Stomach (tissue), 4 donors: ENCODE data around the gene AGPAT2.

Source experiments
- EP300 ChIP-seq: sonication (generic); formaldehyde crosslinking; IDR thresholded peaks from one replicate; pipeline ENCODE4 v1.6.1; 2017; ENCODE audit warnings: antibody characterized with exemption
- POLR2A ChIP-seq, 4 donors: fragments of 450-650 bp; IDR thresholded peaks; one replicate each; pipeline ENCODE4 v1.6.1; 2016; ENCODE audit warnings: antibody characterized with exemption in 4 of 4, control low read depth in 2 of 4, mild to moderate bottlenecking in 1 of 4, moderate library complexity in 1 of 4
- POLR2AphosphoS5 ChIP-seq, 3 donors: sonication (generic); formaldehyde crosslinking; IDR thresholded peaks; one replicate each; pipeline ENCODE4 v1.6.1; 2016; ENCODE audit warnings: antibody characterized with exemption in 3 of 3
- TF ChIP-seq, protein P1 (sequence below), 7 experiments: fragments of 450-650 bp in 4 of 7; fragments of 200-600 bp in 3 of 7; sonication (generic) in 3 of 7; IDR thresholded peaks; one replicate each; pipeline ENCODE4 v1.5.1; 2016 to 2019; ENCODE audit warnings: antibody characterized with exemption in 7 of 7, control low read depth in 2 of 7, mild to moderate bottlenecking in 1 of 7

DNA sequence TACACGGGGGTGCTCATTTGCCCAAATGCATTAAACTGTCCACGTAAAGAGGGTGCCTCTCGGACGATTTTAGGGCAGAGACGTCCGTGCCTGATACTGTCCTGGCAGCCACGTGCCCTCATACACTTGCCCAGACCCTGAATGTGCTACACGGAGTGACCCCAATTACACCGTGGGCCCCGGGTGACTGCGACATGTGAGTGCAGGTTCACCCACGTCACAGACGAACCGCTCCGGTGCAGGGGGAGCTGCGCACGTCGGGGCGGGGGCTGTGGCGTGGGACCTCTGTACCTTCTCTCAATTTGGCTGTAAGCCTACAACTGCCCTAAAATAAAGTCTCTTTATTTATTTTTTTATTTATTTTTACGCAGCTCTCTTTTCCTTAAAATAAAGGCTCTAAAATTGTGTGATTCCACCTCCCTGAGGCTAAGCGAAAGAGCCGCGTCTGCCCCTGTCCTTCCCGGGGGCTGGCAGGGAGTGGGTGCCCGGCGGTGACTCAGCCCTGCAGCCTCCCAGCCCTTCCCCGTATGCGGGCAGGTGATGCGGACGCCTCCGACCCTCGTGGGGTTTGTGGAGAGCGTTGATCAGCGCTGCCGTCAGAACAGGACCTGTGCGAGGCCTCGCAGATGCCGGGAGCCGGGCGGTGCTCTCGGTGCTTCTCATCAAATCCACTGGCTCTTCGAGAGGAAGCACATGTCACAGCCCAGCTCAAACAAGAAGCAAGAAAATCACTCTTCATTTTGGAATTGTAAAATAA lies 33.8 kb downstream of the AGPAT2 start:
- TF ChIP-seq, protein P1, sequence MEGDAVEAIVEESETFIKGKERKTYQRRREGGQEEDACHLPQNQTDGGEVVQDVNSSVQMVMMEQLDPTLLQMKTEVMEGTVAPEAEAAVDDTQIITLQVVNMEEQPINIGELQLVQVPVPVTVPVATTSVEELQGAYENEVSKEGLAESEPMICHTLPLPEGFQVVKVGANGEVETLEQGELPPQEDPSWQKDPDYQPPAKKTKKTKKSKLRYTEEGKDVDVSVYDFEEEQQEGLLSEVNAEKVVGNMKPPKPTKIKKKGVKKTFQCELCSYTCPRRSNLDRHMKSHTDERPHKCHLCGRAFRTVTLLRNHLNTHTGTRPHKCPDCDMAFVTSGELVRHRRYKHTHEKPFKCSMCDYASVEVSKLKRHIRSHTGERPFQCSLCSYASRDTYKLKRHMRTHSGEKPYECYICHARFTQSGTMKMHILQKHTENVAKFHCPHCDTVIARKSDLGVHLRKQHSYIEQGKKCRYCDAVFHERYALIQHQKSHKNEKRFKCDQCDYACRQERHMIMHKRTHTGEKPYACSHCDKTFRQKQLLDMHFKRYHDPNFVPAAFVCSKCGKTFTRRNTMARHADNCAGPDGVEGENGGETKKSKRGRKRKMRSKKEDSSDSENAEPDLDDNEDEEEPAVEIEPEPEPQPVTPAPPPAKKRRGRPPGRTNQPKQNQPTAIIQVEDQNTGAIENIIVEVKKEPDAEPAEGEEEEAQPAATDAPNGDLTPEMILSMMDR (IDR thresholded peaks at IDR 0.05): no peak
- no peak for TF ChIP-seq POLR2AphosphoS5 (IDR thresholded peaks at IDR 0.05)
- TF ChIP-seq POLR2A (IDR thresholded peaks at IDR 0.05): no peak
- no peak for TF ChIP-seq EP300
